NCI-H2227 treated with DMSO at 0.1 percent for 48 hours (cell line): ENCODE data around the gene KBTBD12.
"Not testable (repeated sequence)": the region's sequence is repeated elsewhere in the genome, so short reads cannot be mapped to it uniquely, and the experiment has no call there.

Experiments used
- DNase-seq: peaks from one replicate; lab custom pipeline; 2025; lab: John Stamatoyannopoulos, UW

Gene KBTBD12

GRCh38 chr3:127915115-127915936 lies at the start of gene KBTBD12:
Gene KBTBD12, plus strand, starts transcription at chr3:127915232. Its CDS starts 7,830 bp downstream, at chr3:127923062.
- DNase-seq: no peak

- DNase-seq: no peak
These were observed 49.1 kb upstream of the KBTBD12 start for GRCh38 chr3:127865941-127866340.

GRCh38 chr3:127867412-127867811 lies 47.6 kb upstream of the KBTBD12 start:
- DNase-seq: no peak

- DNase-seq: no peak
These were observed 47.0 kb upstream of the KBTBD12 start for GRCh38 chr3:127867986-127868385.

- DNase-seq: peak; percentile 26
These were observed 44.9 kb upstream of the KBTBD12 start for GRCh38 chr3:127870156-127870555.

- not testable (repeated sequence) for DNase-seq
These were observed 40.9 kb upstream of the KBTBD12 start for GRCh38 chr3:127874097-127874496.

GRCh38 chr3:127881586-127881985 lies 33.4 kb upstream of the KBTBD12 start:
- DNase-seq: no peak

- no peak for DNase-seq
These were observed 31.0 kb upstream of the KBTBD12 start for GRCh38 chr3:127884041-127884440.

GRCh38 chr3:127886231-127886955 lies 28.6 kb upstream of the KBTBD12 start:
- DNase-seq: no peak

- no peak for DNase-seq
These were observed 28.1 kb upstream of the KBTBD12 start for GRCh38 chr3:127886956-127887231.

- no peak for DNase-seq
These were observed 27.7 kb upstream of the KBTBD12 start for GRCh38 chr3:127887321-127887720.

GRCh38 chr3:127888156-127888555 lies 26.9 kb upstream of the KBTBD12 start:
- DNase-seq: no peak

GRCh38 chr3:127888564-127889107 lies 26.4 kb upstream of the KBTBD12 start:
- DNase-seq: no peak

- no peak for DNase-seq
These were observed 25.6 kb upstream of the KBTBD12 start for GRCh38 chr3:127889461-127889863.

- no peak for DNase-seq
These were observed 24.9 kb upstream of the KBTBD12 start for GRCh38 chr3:127889976-127890650.

- not testable (repeated sequence) for DNase-seq
These were observed 24.3 kb upstream of the KBTBD12 start for GRCh38 chr3:127890651-127891290.

GRCh38 chr3:127894481-127894880 lies 20.6 kb upstream of the KBTBD12 start:
- DNase-seq: no peak

- no peak for DNase-seq
These were observed 15.8 kb upstream of the KBTBD12 start for GRCh38 chr3:127899200-127899599.

- DNase-seq: no peak
These were observed 15.3 kb upstream of the KBTBD12 start for GRCh38 chr3:127899766-127900165.

GRCh38 chr3:127900536-127900935 lies 14.5 kb upstream of the KBTBD12 start:
- no peak for DNase-seq

- no peak for DNase-seq
These were observed 12.5 kb upstream of the KBTBD12 start for GRCh38 chr3:127902486-127902885.
